ENCODE results near the gene FAM83B. TPM values are rescaled to one million over a fixed set of nuclear protein-coding genes. Genes with fewer than 3 reads are reported as not detected.

FAM83B gene
- total RNA-seq, 4 donors from 2014 or later: 20.2 to 38.5 (median 36.6) TPM

GRCh38 chr6:54929245-54929909, 82.8 kb downstream of the FAM83B start:
- intact Hi-C loops (cut with DNase I; ENCODE audit: low total_unique reads) (no loop called here), in situ Hi-C loops (cut with MboI; ENCODE audit: low pct_ligation_motif_present in 1 of 4, low pct_unique_long_range_greater_than_20kb in 1 of 4, low sequenced_read_pairs in 3 of 4) (no loop called here)
- Histone ChIP-seq H3K27me3 (no peaks in the 10 kb centered on the region), H3K4me1 (peaks cover 0 to 3% (median 0%) of the 10 kb centered on the region in 4 donors), H3K9me3 (peaks cover 7 to 9% of the 10 kb centered on the region in 2 donors), H3K4me3 (no peak overlapping the region), H3K36me3 (peaks cover 0 to 8% (median 0%) of the 10 kb centered on the region in 4 donors), H3K27ac (no peak overlapping the region)
- DNase-seq: no peak
- TF ChIP-seq EP300 (IDR thresholded peaks at IDR 0.05; ENCODE audit: low read depth) (no peak), POLR2A (IDR thresholded peaks at IDR 0.05) (no peak), POLR2AphosphoS5 (IDR thresholded peaks at IDR 0.05) (no peak), CTCF (IDR thresholded peaks at IDR 0.05) (no peak)
- WGBS, 2 donors (ENCODE audit: low coverage in 1 of 2): 38 to 46% methylated on average over 1 of the region's 1 CpG

GRCh38 chr6:54932622-54933021, 86.1 kb downstream of the FAM83B start:
- in situ Hi-C loops (cut with MboI; ENCODE audit: low pct_ligation_motif_present in 1 of 4, low pct_unique_long_range_greater_than_20kb in 1 of 4, low sequenced_read_pairs in 3 of 4) (no loop called here), intact Hi-C loops (cut with DNase I; ENCODE audit: low total_unique reads) (no loop called here)
- H3K27me3 ChIP-seq: no peaks in the 10 kb centered on the region
- TF ChIP-seq POLR2AphosphoS5 (IDR thresholded peaks at IDR 0.05): no peak
- no peak for TF ChIP-seq EP300 (IDR thresholded peaks at IDR 0.05; ENCODE audit: low read depth)
- no peak for TF ChIP-seq POLR2A (IDR thresholded peaks at IDR 0.05)
- TF ChIP-seq CTCF (IDR thresholded peaks at IDR 0.05): no peak
- H3K4me1 ChIP-seq: peaks cover 0 to 3% (median 0%) of the 10 kb centered on the region in 4 donors
- no peak for DNase-seq
- H3K36me3 ChIP-seq: peaks cover 0 to 5% (median 0%) of the 10 kb centered on the region in 4 donors
- no peak overlapping the region for H3K4me3 ChIP-seq
- no peak overlapping the region for H3K27ac ChIP-seq
- H3K9me3 ChIP-seq: peaks cover 7 to 9% of the 10 kb centered on the region in 2 donors

- no peak for DNase-seq
- H3K36me3 ChIP-seq: peaks cover 0 to 5% (median 0%) of the 10 kb centered on the region in 4 donors
- intact Hi-C loops (cut with DNase I; ENCODE audit: low total_unique reads): no loop called here
- H3K4me3 ChIP-seq: no peak overlapping the region
- 90 to 100% methylated on average over 1 to 5 of the region's 5 CpGs for WGBS, 2 donors (ENCODE audit: low coverage in 1 of 2)
- peaks cover 0 to 3% (median 0%) of the 10 kb centered on the region in 4 donors for H3K4me1 ChIP-seq
- no peaks in the 10 kb centered on the region for H3K27me3 ChIP-seq
- TF ChIP-seq EP300 (IDR thresholded peaks at IDR 0.05; ENCODE audit: low read depth): no peak
- no peak overlapping the region for H3K27ac ChIP-seq
- in situ Hi-C loops (cut with MboI; ENCODE audit: low pct_ligation_motif_present in 1 of 4, low pct_unique_long_range_greater_than_20kb in 1 of 4, low sequenced_read_pairs in 3 of 4): no loop called here
- peaks cover 7 to 9% of the 10 kb centered on the region in 2 donors for H3K9me3 ChIP-seq
These were observed 89.2 kb downstream of the FAM83B start for GRCh38 chr6:54935739-54936138.

- intact Hi-C loops (cut with DNase I; ENCODE audit: low total_unique reads): no loop called here
- TF ChIP-seq EP300 (IDR thresholded peaks at IDR 0.05; ENCODE audit: low read depth) (no peak), POLR2A (IDR thresholded peaks at IDR 0.05) (no peak), CTCF (IDR thresholded peaks at IDR 0.05) (no peak), POLR2AphosphoS5 (IDR thresholded peaks at IDR 0.05) (no peak)
- H3K27me3 ChIP-seq: no peaks in the 10 kb centered on the region
- no peak overlapping the region for H3K4me3 ChIP-seq
- H3K36me3 ChIP-seq: peaks cover 0 to under 1% (median 0%) of the 10 kb centered on the region in 4 donors
- 70 to 77% methylated on average over 3 of the region's 3 CpGs for WGBS, 2 donors (ENCODE audit: low coverage in 1 of 2)
- no peak for DNase-seq
- H3K4me1 ChIP-seq: peaks cover 0 to 3% (median 0%) of the 10 kb centered on the region in 4 donors
- no peak overlapping the region for H3K27ac ChIP-seq
- in situ Hi-C loops (cut with MboI; ENCODE audit: low pct_ligation_motif_present in 1 of 4, low pct_unique_long_range_greater_than_20kb in 1 of 4, low sequenced_read_pairs in 3 of 4): no loop called here
- peaks cover 7% of the 10 kb centered on the region in 2 donors for H3K9me3 ChIP-seq
These were observed 90.8 kb downstream of the FAM83B start for GRCh38 chr6:54937371-54937770.

GRCh38 chr6:54957698-54958097, 111.1 kb downstream of the FAM83B start:
- no peaks in the 10 kb centered on the region for H3K4me1 ChIP-seq
- intact Hi-C loops (cut with DNase I; ENCODE audit: low total_unique reads) (no loop called here), in situ Hi-C loops (cut with MboI; ENCODE audit: low pct_ligation_motif_present in 1 of 4, low pct_unique_long_range_greater_than_20kb in 1 of 4, low sequenced_read_pairs in 3 of 4) (no loop called here)
- no peaks in the 10 kb centered on the region for H3K36me3 ChIP-seq
- no peak for TF ChIP-seq POLR2AphosphoS5 (IDR thresholded peaks at IDR 0.05)
- no peak for TF ChIP-seq CTCF (IDR thresholded peaks at IDR 0.05)
- TF ChIP-seq POLR2A (IDR thresholded peaks at IDR 0.05): no peak
- TF ChIP-seq EP300 (IDR thresholded peaks at IDR 0.05; ENCODE audit: low read depth): no peak
- no peak overlapping the region for H3K27ac ChIP-seq
- H3K9me3 ChIP-seq: no peaks in the 10 kb centered on the region
- H3K27me3 ChIP-seq: no peaks in the 10 kb centered on the region
- DNase-seq: no peak
- no peak overlapping the region for H3K4me3 ChIP-seq
